GM12865 (cell line): ENCODE measurements around the gene PSPN.
"Not testable (repeated sequence)": the region's sequence is repeated elsewhere in the genome, so short reads cannot be mapped to it uniquely, and the experiment has no call there.

Experiments used
- DNase-seq: peaks from one replicate; pipeline ENCODE4 v3.0.0; 2010; ENCODE audit warnings: low read depth
- H3K4me3 ChIP-seq: 2 replicates; pipeline ENCODE4 v1.5.1; 2011; ENCODE audit warnings: mild to moderate bottlenecking, low read depth, low read length, control low read depth
- TF ChIP-seq, protein P1 (sequence below): IDR thresholded peaks from 2 replicates; pipeline ENCODE4 v1.5.1; 2011; ENCODE audit warnings: low read length, control low read depth, low read depth, inconsistent platforms; ENCODE audit not compliant: insufficient read depth; ENCODE audit errors: missing control alignments

Gene PSPN

DNA sequence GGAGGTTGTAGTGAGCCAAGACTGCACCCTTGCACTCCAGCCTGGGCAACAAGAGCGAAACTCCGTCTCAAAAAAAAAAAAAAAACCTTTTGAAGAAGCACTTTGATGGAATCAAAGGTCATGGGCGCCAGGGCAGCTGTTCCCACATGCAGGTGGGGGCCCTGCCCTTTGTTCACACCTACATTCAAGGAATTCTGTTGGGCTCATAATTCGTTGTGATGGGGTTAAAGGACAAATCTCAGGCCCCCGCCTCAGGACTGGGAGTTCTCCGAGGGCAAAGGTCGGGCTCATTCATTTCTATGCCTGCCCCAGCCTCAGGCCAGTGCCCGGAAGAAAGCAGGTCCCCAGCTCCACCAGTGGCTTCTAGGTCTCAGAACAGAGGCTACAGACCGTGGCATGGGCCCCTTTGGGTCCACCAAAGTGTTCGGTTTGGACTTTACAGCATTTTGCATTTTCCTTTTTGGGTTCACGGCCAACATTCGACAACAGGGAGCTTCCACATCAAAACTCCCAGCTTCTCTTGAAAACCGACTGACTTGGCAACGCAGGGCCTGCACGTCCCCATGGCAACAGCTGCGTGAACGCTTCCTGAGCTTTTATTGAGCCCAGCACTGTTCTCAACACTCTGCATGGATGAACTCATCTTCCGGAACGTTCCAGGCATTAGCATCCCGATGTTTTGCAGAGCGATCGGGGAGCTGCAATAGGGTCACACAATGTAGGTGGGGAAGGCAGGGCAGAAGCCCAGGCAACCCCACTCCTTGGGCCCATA is 27.3 kb upstream of the PSPN start:
- TF ChIP-seq, protein P1, sequence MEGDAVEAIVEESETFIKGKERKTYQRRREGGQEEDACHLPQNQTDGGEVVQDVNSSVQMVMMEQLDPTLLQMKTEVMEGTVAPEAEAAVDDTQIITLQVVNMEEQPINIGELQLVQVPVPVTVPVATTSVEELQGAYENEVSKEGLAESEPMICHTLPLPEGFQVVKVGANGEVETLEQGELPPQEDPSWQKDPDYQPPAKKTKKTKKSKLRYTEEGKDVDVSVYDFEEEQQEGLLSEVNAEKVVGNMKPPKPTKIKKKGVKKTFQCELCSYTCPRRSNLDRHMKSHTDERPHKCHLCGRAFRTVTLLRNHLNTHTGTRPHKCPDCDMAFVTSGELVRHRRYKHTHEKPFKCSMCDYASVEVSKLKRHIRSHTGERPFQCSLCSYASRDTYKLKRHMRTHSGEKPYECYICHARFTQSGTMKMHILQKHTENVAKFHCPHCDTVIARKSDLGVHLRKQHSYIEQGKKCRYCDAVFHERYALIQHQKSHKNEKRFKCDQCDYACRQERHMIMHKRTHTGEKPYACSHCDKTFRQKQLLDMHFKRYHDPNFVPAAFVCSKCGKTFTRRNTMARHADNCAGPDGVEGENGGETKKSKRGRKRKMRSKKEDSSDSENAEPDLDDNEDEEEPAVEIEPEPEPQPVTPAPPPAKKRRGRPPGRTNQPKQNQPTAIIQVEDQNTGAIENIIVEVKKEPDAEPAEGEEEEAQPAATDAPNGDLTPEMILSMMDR: no peak
- no peak for DNase-seq
- H3K4me3 ChIP-seq: no peak overlapping the region

DNA sequence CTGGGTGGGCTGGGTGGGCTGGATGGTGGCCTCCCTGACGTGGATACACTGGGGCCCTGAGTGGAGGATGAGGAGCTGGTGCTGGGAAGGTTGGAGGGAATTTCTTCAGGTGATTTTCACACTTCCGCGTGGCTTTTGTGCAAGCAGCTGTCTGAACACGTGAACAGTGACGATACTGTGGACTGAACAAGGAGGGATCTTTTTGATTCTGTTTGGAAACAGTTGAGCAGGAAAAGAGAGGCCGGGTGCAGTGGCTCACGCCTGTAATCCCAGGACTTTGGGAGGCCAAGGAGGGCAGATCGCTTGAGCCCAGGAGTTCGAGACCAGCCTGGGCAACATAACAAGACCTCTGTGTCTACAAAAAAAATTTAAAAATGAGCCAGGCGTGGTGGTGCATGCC is 26.3 kb upstream of the PSPN start:
- no peak overlapping the region for H3K4me3 ChIP-seq
- TF ChIP-seq, protein P1: no peak
- DNase-seq: no peak

DNA sequence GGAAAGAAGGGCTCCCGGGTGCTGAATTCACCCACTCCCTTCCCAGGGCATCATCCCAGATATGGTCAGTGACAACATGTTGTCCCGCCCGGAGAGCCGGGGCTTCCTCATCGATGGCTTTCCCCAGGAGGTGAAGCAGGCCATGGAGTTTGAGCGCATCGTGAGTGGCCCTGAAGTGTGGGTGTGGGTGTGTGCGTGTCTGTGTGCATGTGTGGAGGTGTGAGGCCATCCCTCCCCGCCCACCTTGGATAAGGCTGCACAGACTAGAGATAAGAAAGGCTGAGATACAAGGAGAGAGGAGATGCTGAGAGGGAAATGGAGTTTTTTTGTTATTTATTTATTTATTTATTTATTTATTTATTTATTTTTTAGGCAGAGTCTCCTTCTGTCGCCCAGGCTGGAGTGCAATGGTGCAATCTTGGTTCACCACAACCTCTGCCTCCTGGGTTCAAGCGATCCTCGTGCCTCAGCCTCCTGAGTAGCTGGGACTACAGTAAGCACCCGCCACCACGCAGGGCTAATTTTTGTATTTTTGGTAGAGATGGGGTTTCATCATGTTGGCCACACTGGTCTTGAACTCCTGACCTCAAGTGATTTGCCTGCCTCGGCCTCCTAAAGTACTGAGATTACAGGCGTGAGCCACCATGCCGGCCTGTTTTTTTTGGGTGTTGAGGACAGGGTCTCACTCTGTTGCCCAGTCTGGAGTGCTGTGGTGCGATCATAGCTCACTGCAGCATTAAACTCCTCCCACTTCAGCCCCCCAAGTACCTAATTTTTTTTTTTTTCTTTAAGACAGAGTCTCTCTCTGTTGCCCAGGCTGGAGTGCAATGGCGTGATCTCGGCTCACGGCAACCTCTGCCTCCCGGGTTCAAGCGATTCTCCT is 24.6 kb upstream of the PSPN start:
- DNase-seq, H3K4me3 ChIP-seq: not testable (repeated sequence)

DNA sequence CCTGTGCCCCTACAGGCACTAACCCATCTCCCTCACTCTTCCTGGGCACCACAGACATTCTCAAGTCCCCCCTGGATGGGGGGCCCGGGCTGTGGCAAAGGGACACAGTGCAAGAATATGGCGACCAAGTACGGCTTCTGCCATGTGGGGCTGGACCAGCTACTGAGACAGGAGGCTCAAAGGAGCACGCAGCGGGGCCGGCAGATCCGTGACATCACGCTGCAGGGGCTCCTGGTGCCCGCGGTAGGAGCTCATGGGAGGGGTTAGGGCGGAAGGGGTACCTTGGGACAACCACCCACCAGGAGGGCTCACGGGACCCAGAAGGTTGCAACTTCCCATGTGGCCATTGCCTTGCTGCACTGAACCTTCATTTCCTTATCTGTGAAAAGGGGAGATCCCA is 20.6 kb upstream of the PSPN start:
- H3K4me3 ChIP-seq: no peak overlapping the region
- TF ChIP-seq, protein P1: no peak
- no peak for DNase-seq

DNA sequence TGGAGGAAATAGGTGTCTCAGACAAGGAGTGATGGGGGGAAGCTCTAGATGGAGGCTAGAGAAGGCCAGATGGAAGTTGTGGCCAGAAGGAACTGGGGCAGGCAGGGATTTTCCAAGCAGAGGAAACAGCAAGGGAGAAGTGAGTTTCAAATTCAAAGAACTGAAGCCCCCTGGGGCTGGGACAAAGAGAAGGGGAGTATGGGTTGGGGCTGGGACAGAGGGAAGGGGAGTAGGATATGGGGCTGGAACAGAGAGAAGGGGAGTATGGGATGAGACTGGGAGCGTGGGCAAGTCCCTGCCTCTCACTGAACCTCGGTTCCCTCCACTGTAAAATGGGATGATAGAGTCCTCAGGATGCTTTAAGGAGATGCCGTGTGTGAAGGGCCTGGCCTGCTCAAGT is 19.1 kb upstream of the PSPN start:
- no peak for DNase-seq
- H3K4me3 ChIP-seq: no peak overlapping the region
- TF ChIP-seq, protein P1: no peak

DNA sequence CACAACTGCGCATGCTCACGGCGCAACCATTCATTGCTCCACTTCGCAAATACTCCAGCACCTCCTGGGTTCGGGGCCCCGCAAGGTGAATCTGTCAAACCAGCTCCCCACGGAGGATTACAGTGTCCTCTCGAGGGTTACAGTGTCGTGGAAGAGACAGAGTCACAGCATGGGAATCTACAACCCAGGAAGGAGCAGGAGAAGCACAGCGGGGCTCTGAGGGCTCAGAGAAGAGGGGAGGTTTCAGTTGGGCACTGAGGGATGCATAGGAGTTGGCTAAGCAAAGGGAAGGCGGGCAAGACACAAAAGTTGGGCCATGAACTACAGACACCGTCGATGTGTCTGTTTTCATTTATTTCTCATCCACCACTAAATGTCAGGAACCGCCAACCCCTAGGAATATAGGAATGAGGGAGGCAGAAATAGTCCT is 18.3 kb upstream of the PSPN start:
- DNase-seq: no peak
- H3K4me3 ChIP-seq: peak overlapping the region; percentile 77
- TF ChIP-seq, protein P1: no peak

DNA sequence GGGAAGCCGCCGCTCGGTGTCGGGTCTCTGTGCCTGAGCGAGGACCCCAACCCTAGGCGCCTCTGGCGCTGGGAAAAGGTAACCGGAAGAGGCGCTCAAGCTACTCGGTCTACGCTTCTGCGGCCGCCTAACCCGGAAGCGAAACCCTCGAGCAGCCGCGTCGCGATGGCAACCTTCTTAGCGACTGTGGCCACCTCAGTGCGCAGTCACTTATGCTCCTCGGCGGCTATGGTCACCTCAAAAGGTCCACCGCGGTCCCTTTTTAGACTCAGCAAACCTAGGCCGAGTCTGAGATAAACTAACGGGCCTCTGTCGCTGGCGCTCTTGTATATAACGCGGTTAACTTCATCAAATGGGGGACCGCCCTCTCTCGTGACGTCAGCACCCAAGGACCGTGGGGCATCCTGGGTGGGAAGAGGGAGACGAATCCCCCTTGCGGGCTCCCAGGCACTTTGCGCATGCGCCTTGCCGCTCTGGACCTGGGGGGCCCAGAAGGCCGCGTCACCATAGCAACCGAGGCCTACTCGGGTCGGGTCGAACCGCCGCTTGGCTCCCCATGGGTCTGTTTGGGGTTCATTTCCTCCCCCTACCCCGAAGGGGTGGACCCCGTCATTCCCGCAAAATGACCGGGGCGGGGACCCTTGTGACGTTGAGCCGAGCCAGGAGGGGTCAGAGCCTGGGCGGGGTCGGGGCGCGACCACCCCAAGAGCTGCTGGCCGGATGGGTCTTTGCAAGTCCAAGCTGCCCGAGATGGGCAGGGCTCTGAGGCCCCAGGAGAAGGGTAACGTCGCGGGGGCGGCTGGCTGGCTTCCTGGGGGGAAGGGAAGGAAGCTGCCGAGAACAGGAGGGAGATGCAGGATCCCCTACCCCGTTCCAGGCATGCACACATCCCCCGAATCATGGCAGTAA is 17.6 kb upstream of the PSPN start, which contains the start of gene GTF2F1:
GTF2F1 (minus strand) TSS at position 91 of the 909 bp plus-strand sequence. CDS start 169 bp downstream, outside the sequence.
- H3K4me3 ChIP-seq: peak within 1 kb of the TSS; percentile 77
- peak; percentile 97 for DNase-seq
- TF ChIP-seq, protein P1: peak; percentile 13
